HL-60/S4 treated with phorbol 12-myristate 13-acetate at 8.2 ng/mL for 4 days and 3 days (cell line): ENCODE results near the gene LPP.

Experiments
- in situ Hi-C: fragments of 300-500 bp; cut with MboI; formaldehyde crosslinking; loops from 2 replicates; pipeline ENCODE4 v1.15.0; 2022; ENCODE audit warnings: low sequenced_read_pairs

LPP gene

DNA sequence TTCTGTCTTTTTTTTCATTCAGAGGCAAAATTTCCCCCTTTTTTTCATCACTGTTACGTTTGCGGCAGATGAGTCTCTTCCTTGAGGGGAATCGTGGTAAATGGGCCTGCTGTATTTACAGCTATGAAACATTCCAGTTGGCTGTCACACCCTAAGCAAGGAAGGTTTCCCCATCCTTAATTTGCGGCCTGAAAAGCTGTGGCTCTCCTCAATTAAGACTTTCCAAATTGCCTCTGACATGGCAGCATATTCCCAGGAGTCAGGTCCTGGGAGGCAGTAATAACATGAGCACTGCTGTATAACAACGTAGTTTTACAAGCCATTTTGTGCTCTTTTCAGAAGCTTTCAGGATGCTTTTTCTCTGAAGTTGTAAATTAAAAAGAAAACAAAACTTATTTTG is 420.9 kb downstream of the LPP start:
- in situ Hi-C loops: loop anchor here (25.0 kb wide), 1 partner anchor 838 kb away; the partner anchor contains the start of gene BCL6

DNA sequence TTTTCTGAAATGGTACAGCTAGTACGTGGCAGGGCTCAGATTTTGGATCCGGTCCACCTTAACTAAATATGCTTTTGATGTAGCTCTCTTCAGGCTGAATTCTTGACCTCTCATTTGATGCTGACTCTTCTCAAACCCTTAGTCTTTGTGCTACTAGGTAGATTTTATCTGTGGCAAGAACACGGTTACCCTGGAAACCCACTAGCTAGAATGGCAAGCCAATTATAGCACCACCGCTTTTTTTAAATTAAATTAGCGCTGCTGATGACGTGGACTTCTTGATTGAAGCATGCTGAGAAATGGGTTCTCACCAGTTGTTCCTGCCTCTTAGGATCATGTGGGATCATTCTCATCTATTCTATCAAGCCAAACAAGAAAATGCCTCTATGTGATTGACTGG is 421.5 kb downstream of the LPP start:
- in situ Hi-C loops: loop anchor here (25.0 kb wide), 1 partner anchor 838 kb away; the partner anchor contains the start of gene BCL6

- in situ Hi-C loops: loop anchor here (25.0 kb wide), 1 partner anchor 840 kb away; the partner anchor contains the start of gene BCL6
Measured at GRCh38 chr3:188577539-188577938, 423.6 kb downstream of the LPP start.

DNA sequence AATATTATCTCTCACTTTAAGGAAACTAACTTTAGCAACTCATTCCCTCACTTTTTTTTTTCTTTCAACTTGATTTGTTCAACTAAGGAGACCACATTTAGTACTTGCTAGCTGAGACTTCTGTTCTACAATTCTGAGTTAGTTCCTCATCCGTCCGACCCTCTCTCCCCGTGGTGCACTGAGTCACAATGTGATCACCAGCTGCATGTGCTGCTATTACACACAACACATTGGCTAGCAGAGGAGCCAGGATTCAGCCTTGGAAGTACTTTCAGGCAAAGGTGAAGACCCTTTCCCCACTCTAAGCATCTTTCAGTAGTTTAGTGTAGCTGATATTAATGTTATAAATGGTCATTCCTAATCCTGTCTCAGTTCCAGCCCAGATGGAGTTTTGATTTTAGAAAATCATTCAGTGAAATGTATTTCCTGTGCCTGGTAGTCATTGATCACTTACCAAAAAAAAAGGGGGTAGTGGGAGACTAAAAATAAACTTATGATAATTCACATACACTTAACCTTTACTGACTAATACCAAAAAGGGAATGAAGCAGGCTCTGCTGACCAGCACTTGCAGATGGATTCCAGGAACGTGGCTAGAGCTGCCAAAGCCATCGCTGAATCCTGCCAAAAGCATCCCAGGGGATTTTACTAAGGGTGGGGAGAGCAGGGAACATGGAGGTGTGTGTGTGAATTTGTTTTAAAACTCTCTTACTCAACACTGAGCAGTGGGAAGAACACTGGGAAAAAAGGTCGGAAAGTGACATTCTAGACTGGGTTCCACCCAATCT is 424.8 kb downstream of the LPP start:
- in situ Hi-C loops: loop anchor here (25.0 kb wide), 1 partner anchor 841 kb away; the partner anchor contains the start of gene BCL6

- in situ Hi-C loops: loop anchor here (25.0 kb wide), 1 partner anchor 843 kb away; the partner anchor contains the start of gene BCL6
Measured at GRCh38 chr3:188580223-188580622, 426.3 kb downstream of the LPP start.

DNA sequence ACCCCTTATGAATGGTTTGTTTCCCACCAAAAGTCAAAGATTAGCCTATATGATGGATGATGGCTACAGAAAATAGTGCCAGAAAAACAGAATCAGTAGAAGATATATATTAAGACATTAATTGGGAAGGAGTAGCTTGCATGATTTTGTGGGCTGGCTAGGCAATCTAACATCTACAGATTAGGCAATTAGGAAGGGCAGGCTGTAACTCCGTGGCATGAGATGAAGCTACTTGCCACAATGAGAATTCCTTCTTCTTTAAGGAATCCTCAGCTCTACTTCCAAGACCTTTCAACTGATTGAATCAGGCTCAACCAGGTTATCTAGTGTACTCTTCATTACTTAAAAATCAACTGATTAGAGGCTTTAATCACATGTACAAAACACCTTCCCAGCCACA is 426.7 kb downstream of the LPP start:
- in situ Hi-C loops: loop anchor here (25.0 kb wide), 1 partner anchor 843 kb away; the partner anchor contains the start of gene BCL6

DNA sequence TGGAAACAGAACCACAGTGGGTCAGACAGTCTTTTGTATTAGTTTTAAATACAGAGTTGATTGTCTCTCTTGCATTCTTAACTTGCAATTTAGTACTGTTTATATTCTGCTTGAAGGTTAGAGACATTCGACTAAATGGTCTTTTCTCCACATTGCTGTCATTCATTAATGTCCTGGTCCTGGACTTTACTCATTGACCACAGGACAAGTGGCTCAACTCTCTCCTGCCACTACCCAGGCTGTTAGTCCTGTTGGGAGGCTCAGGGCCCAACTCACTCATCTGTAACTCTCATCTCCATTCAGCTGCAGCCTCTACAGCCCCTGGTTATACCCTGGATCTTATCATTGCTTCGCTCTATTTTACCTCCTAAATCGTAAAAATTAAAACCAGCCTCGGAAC is 427.4 kb downstream of the LPP start:
- in situ Hi-C loops: loop anchor here (25.0 kb wide), 1 partner anchor 844 kb away; the partner anchor contains the start of gene BCL6

GRCh38 chr3:188581792-188582191 is 427.8 kb downstream of the LPP start:
- in situ Hi-C loops: loop anchor here (25.0 kb wide), 1 partner anchor 844 kb away; the partner anchor contains the start of gene BCL6

GRCh38 chr3:188583341-188584161 is 429.6 kb downstream of the LPP start:
- in situ Hi-C loops: loop anchor here (25.0 kb wide), 1 partner anchor 846 kb away; the partner anchor contains the start of gene BCL6

DNA sequence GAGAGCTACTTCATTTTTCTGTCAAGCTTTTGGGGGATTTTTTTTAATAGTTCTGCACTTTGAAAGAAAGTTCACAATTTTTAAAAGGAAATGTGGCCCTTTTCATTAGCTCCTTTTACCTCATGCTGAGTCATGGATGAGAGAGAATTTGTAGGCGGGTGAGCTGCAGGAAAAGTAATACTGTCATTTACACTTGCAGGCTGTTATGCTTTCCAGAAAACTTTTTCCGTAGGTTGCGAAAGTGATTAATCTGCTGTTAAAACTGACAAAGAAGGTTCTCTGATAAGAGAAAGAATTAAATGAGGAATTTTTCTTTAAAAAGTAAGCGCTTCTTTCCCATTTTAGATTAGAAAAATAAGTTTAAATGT is 430.2 kb downstream of the LPP start:
- in situ Hi-C loops: loop anchor here (25.0 kb wide), 1 partner anchor 847 kb away; the partner anchor contains the start of gene BCL6

DNA sequence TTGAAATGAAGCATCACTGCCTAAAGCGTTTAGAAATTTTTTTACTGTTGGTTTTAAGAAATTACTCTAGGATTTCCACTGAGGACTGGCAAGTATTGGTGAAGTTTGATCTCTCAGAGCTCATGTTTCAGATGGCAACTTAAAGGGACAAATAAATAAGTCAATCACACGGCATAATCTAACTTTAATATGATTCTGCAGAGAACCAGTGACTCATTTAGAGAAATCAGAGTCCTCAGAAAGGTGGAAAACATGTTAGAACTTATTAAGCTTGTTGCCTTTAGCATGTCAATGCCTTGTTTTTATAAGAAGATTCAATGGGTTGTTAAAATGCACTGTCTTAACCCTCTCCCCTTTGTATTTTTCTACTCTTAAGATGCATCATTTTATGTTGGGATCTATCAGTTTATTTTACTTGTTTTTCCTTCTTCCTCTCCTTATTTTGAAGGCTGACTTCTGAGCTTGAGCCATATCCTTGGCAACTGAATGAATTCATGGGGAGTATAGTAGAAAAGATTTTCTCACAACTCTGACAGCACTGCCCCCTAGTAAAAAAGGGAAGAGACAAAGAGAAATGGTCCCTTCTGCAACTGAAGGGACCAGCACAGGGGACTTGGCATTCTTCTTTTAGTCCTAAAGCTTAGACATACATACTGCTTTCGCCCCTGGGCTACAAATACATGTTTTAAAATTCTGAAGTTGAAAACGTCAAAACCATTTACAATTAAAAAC is 431.2 kb downstream of the LPP start:
- in situ Hi-C loops: loop anchor here (25.0 kb wide), 1 partner anchor 848 kb away; the partner anchor contains the start of gene BCL6

GRCh38 chr3:188589071-188589470 is 435.1 kb downstream of the LPP start:
- in situ Hi-C loops: loop anchor here (25.0 kb wide), 1 partner anchor 852 kb away; the partner anchor contains the start of gene BCL6

DNA sequence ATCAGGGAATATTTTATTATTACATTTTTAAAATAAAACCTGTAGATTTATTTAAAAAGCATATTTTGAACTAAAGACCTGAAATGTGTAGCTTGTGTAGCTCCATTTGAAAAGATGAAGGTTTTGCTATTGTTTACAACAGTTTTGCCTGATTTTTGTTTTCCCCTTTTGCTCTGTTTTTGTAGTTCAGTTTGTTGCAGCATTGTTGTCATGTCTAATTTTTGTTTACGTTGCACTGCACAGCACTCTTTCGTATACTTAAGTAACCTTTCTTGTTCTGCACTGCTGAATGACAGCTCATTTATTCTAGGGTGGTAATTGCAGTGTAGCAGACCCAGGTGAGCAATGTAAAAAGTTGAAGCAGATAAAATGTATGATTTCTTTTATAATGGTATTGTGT is 435.8 kb downstream of the LPP start:
- in situ Hi-C loops: loop anchor here (25.0 kb wide), 1 partner anchor 852 kb away; the partner anchor contains the start of gene BCL6

DNA sequence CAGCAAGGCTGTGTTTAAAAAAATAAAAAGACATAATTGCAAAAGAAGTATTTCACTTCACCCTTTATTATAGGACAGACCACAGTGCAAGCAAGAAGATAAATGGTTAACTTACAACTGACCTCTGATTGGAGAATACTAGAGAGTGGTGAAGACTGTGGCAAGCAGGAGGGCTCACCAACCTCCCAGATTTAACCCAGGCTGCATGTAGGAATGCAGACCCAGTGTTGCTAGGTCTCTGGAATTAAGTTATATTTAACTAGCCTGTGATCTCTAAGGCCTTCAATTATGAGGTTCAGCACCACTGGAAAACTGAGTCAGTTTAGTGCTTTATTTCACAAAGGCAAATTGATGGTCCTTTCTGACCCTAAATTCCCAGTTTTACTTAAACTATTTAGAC is 436.6 kb downstream of the LPP start:
- in situ Hi-C loops: loop anchor here (25.0 kb wide), 1 partner anchor 853 kb away; the partner anchor contains the start of gene BCL6

GRCh38 chr3:188594139-188594538 is 440.2 kb downstream of the LPP start:
- in situ Hi-C loops: loop anchor here (25.0 kb wide), 1 partner anchor 857 kb away; the partner anchor contains the start of gene BCL6

GRCh38 chr3:188595890-188596376 is 442.0 kb downstream of the LPP start:
- in situ Hi-C loops: loop anchor here (25.0 kb wide), 1 partner anchor 859 kb away; the partner anchor contains the start of gene BCL6

DNA sequence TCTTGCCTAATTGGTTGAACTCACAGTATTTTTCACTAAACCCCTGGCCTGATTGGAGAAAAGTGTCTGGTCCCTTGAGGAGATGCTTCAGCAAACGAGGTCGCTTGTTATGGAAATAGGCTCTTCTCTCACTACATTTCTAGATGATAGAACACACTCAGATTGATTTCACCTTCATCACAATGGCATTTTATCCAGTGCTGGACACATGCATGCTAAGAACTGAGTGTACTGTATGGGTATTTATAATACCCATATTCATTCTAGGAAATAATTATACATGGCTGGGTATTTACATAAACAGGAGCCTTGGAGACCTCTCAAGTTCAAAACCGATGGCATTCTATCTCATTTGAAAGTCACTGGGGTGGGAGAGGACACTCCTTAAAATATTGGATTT is 444.9 kb downstream of the LPP start:
- in situ Hi-C loops: loop anchor here (25.0 kb wide), 1 partner anchor 862 kb away; the partner anchor contains the start of gene BCL6

GRCh38 chr3:188602111-188602510 is 448.2 kb downstream of the LPP start:
- in situ Hi-C loops: no loop called here

GRCh38 chr3:188602620-188603019 is 448.7 kb downstream of the LPP start:
- in situ Hi-C loops: no loop called here

DNA sequence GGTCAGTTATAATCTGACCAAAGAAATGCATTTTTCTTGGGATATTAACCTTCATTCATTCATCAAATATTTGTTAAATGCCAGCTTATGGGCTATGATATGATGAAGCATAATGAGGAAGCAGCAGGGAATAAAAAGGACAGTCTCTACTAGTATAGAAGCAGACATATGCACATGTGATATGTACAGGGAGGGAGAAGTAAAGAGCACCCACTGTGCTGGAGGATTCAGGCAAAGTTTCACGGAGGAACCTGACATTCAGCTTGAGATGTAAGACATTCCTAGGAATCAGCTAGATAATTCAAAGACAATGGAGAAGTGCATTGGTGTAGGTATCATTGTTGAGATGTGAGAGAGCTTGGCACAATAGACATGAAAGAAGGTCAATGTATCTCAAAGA is 450.7 kb downstream of the LPP start:
- in situ Hi-C loops: no loop called here
